ENCODE measurements around the gene ZNF486.

GRCh38 chr19:20237773-20238623 lies 71.0 kb downstream of the ZNF486 start:
- TF ChIP-seq CTCF (conservative IDR thresholded peaks at IDR 0.05 in 1 of 2, IDR thresholded peaks at IDR 0.05 in 1 of 2; ENCODE audit: extremely low read depth in 1 of 2, insufficient read depth in 1 of 2, low read depth in 1 of 2, low read length in 2 of 2) (no peak), EZH2 (IDR thresholded peaks at IDR 0.05; ENCODE audit: borderline replicate concordance, low read length) (no peak)
